HG02970 (cell line): ENCODE data around the gene WDFY2.
"Not testable (repeated sequence)": the region's sequence is repeated elsewhere in the genome, so short reads cannot be mapped to it uniquely, and the experiment has no call there.

Experiments used
- ATAC-seq: cut with Tn5 transposase; IDR thresholded peaks from one replicate; pipeline ENCODE4 v1.9.1; 2021; ENCODE audit warnings: mild to moderate bottlenecking, moderate library complexity, moderate number of reproducible peaks; ENCODE audit not compliant: unreplicated experiment, low FRiP score

The WDFY2 gene

GRCh38 chr13:51562011-51562671 is 22.1 kb upstream of the WDFY2 start:
- ATAC-seq = no peak

- ATAC-seq = no peak
Measured at GRCh38 chr13:51564252-51564651, 20.0 kb upstream of the WDFY2 start.

GRCh38 chr13:51564671-51565070 is 19.6 kb upstream of the WDFY2 start:
- ATAC-seq = no peak

- ATAC-seq = not testable (repeated sequence)
Measured at GRCh38 chr13:51569001-51569400, 15.3 kb upstream of the WDFY2 start.

GRCh38 chr13:51576754-51577153 is 7.5 kb upstream of the WDFY2 start:
- ATAC-seq = no peak

GRCh38 chr13:51577690-51578089 is 6.6 kb upstream of the WDFY2 start:
- no peak for ATAC-seq

GRCh38 chr13:51579676-51580075 is 4.6 kb upstream of the WDFY2 start:
- ATAC-seq = no peak

- no peak for ATAC-seq
Measured at GRCh38 chr13:51581148-51581820, 3.0 kb upstream of the WDFY2 start.

GRCh38 chr13:51583469-51583874 is 790 bp upstream of the WDFY2 start:
- no peak for ATAC-seq

GRCh38 chr13:51584731-51585672 is 740 bp downstream of the WDFY2 start:
- peak; percentile 21 for ATAC-seq

- ATAC-seq = no peak
Measured at GRCh38 chr13:51585696-51586095, 1.4 kb downstream of the WDFY2 start.

- ATAC-seq = no peak
Measured at GRCh38 chr13:51587372-51587771, 3.1 kb downstream of the WDFY2 start.

GRCh38 chr13:51588406-51588949 is 4.2 kb downstream of the WDFY2 start:
- ATAC-seq = no peak

- no peak for ATAC-seq
Measured at GRCh38 chr13:51589793-51590192, 5.5 kb downstream of the WDFY2 start.

- no peak for ATAC-seq
Measured at GRCh38 chr13:51590231-51590970, 6.1 kb downstream of the WDFY2 start.

GRCh38 chr13:51590971-51591627 is 6.8 kb downstream of the WDFY2 start:
- ATAC-seq = no peak

GRCh38 chr13:51591938-51592337 is 7.7 kb downstream of the WDFY2 start:
- ATAC-seq = not testable (repeated sequence)

GRCh38 chr13:51594432-51594831 is 10.2 kb downstream of the WDFY2 start:
- no peak for ATAC-seq

GRCh38 chr13:51595416-51595815 is 11.2 kb downstream of the WDFY2 start:
- ATAC-seq = no peak

GRCh38 chr13:51596541-51596940 is 12.3 kb downstream of the WDFY2 start:
- no peak for ATAC-seq
